ENCODE measurements around the gene LIMS2. TPM values are rescaled to one million over a fixed set of nuclear protein-coding genes. Genes with fewer than 3 reads are reported as not detected.

The LIMS2 gene
- total and polyA plus RNA-seq, 8 donors: 22.4 to 122 (median 27.3) TPM

DNA sequence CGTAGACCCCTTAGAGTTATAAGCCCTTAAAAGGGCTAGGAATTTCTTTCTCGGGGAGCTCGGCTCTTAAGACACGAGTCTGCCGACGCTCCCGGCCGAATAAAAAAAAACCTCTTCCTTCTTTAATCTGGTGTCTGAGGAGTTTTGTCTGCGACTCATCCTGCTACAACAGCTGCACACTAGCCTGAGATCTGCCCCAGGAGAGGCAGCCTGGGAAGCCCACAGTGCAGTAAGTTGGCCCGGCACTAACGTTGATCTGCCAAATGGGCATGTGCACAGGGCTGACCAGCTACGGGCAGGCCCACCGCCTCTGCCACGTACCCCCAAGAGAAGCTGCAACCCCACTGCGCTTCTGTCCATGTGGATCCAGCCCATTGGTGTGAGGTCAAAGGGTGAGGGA lies 8.4 kb upstream of the LIMS2 start:
- peaks cover 0 to 7% of the 10 kb centered on the region in 2 donors for H3K9me3 ChIP-seq
- ATAC-seq (no peak), DNase-seq (peak in 1 of 4 donors; percentile 47)
- no peak overlapping the region for H3K4me3 ChIP-seq
- H3K27ac ChIP-seq: no peak overlapping the region
- TF ChIP-seq, protein P1, sequence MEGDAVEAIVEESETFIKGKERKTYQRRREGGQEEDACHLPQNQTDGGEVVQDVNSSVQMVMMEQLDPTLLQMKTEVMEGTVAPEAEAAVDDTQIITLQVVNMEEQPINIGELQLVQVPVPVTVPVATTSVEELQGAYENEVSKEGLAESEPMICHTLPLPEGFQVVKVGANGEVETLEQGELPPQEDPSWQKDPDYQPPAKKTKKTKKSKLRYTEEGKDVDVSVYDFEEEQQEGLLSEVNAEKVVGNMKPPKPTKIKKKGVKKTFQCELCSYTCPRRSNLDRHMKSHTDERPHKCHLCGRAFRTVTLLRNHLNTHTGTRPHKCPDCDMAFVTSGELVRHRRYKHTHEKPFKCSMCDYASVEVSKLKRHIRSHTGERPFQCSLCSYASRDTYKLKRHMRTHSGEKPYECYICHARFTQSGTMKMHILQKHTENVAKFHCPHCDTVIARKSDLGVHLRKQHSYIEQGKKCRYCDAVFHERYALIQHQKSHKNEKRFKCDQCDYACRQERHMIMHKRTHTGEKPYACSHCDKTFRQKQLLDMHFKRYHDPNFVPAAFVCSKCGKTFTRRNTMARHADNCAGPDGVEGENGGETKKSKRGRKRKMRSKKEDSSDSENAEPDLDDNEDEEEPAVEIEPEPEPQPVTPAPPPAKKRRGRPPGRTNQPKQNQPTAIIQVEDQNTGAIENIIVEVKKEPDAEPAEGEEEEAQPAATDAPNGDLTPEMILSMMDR (IDR thresholded peaks at IDR 0.05): no peak
- peaks cover 0 to 9% of the 10 kb centered on the region in 2 donors for H3K27me3 ChIP-seq
- peaks cover 0 to 6% of the 10 kb centered on the region in 2 donors for H3K4me1 ChIP-seq
- H3K36me3 ChIP-seq: no peaks in the 10 kb centered on the region
- intact Hi-C loops (cut with DNase I): no loop called here

DNA sequence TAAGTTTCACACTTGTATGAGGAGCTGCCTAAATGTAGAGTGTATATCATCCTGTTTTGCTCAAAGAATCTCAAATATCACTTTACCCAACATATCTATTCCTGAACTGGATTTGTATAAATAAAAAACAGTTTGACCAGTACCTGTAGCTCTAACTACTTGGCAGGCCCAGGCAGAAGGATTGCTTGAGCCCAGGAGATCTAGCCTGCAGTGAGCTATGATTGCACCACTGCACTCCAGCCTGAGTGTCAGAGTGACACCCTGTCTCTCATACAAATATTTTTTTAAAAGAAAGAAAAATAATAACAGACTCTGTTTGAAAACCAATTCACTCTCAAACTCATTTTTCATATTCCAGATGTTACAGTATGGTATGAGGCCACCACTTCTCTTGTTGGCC lies 7.7 kb upstream of the LIMS2 start:
- Histone ChIP-seq H3K27ac (no peak overlapping the region), H3K4me3 (no peak overlapping the region), H3K4me1 (peaks cover 0 to 6% of the 10 kb centered on the region in 2 donors), H3K27me3 (peaks cover 0 to 9% of the 10 kb centered on the region in 2 donors), H3K36me3 (no peaks in the 10 kb centered on the region), H3K9me3 (peaks cover 0 to under 1% of the 10 kb centered on the region in 2 donors)
- intact Hi-C loops (cut with DNase I): no loop called here
- ATAC-seq (no peak), DNase-seq (no peak)
- TF ChIP-seq, protein P1 (IDR thresholded peaks at IDR 0.05): no peak

DNA sequence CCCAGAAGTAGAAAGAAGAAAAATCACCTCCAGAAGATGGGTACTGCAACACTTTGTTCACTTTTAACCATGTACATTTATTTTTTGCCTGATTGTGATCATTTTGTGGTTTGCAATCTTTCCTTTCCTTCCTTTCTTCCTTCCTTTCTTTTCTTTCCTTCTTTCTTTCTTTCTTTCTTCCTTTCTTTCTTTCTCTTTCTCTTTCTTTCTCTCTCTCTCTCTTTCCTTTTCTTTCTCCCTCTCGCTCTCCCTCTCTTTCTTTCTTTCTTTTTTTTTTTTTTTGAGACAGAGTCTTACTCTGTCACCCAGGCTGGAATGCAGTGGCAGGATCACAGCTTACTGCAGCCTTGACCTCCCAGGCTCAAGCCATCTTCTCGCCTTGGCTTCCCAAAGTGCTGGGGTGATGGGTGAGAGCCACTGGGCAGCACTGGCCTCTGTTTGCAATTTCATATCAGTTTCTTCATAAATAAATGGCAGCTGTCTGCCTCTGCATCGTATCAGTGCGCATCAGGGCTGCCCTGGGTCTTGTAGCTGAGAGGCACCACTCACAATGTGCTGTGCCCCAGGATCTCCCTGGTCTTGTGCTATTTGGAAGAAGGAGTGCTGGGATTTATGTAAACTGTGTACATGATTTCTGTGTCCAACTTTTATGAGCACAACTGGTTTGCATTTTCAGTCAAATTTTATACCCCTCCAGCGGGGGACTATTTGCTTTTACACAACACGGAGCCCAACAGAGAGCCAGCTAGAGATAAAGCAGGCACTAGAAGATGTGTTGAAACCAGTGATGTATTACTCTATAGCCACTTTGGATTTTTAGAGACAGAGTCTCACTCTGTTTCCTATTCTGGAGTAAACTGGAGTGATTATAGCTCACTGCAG lies 6.9 kb upstream of the LIMS2 start:
- Histone ChIP-seq H3K4me1 (peaks cover 0 to 6% of the 10 kb centered on the region in 2 donors), H3K27me3 (peaks cover 0 to 17% of the 10 kb centered on the region in 2 donors), H3K36me3 (no peaks in the 10 kb centered on the region), H3K9me3 (no peaks in the 10 kb centered on the region), H3K27ac (no peak overlapping the region), H3K4me3 (no peak overlapping the region)
- no peak for ATAC-seq
- intact Hi-C loops (cut with DNase I): no loop called here
- TF ChIP-seq, protein P1 (IDR thresholded peaks at IDR 0.05): no peak
- no peak for DNase-seq

DNA sequence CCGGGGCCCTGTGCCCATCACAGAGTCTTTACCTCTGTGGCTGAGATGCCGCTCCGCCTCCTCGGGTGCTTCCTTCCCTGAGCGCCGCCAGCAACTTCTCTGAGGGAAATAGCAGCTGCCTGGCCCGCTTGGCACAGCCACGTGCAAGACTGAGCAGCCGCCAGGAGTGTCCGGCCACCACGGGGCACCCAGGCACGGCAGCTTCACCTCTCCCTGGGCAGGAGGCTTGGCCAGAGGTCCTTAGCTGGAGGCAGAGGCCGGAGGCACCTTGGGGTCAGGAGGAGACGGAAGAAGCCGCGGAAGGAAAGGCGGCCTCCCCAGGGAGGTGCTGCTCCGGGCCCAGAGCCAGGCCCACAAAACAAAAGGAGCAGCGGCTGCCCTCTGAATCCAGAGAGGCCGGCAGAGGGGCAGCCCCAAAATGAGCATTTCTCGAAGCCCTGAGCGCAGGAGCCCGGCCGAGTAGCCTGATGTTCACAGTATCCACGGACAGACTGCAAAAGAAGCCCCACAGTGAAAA lies 6.0 kb upstream of the LIMS2 start:
- Histone ChIP-seq H3K27ac (peak overlapping the region in 1 of 2 donors; percentile 39), H3K36me3 (no peaks in the 10 kb centered on the region), H3K9me3 (no peaks in the 10 kb centered on the region), H3K27me3 (peaks cover 0 to 25% of the 10 kb centered on the region in 2 donors), H3K4me3 (peak overlapping the region in 1 of 2 donors; percentile 30), H3K4me1 (peaks cover 0 to 11% of the 10 kb centered on the region in 2 donors)
- intact Hi-C loops (cut with DNase I): no loop called here
- no peak for ATAC-seq
- TF ChIP-seq, protein P1 (IDR thresholded peaks at IDR 0.05): no peak
- peak in 1 of 4 donors; percentile 75 for DNase-seq

DNA sequence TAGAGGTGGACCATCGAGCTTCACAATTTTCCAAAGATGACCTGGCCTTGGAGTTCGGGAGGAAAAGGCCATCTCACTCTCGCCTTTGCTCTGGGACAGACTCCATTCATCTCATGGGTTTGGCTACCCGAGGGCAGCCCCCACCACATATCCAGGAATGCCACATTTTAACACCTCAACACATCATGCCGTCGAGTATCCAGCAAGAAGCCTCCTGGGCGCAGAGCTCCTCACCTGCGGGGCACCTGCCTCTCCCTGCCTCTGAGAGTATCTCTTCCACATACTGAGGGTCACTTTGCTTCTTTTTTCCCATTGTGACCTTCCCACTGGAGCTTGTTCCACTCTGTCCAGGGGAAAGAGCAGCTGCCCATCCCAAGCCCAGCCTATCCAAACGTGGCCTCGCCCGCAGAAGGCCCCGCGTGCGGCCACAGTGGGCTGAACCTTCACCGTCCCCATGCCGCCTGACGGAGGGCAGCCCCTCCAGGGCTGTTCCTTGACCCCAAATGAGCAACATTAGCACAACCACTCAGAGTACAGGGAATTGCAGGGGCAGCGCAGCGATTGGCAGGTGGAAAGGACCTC lies 5.5 kb upstream of the LIMS2 start:
- Histone ChIP-seq H3K27ac (peak overlapping the region in 1 of 2 donors; percentile 39), H3K36me3 (no peaks in the 10 kb centered on the region)
- ATAC-seq: no peak

More for the DNA sequence above, 5.5 kb upstream of the LIMS2 start:
- TF ChIP-seq, protein P1 (IDR thresholded peaks at IDR 0.05): no peak
- intact Hi-C loops (cut with DNase I): no loop called here
- Histone ChIP-seq H3K4me1 (peaks cover 0 to 11% of the 10 kb centered on the region in 2 donors), H3K4me3 (peak overlapping the region in 1 of 2 donors; percentile 30), H3K9me3 (no peaks in the 10 kb centered on the region), H3K27me3 (peaks cover 0 to 31% of the 10 kb centered on the region in 2 donors)
- DNase-seq: no peak

All from left lung (tissue), 10 donors.